Retinal pigment epithelial cell (primary cell): ENCODE measurements around the gene GFRA1.

ENCODE experiments used
- DNase-seq: peaks from one replicate; pipeline ENCODE4 v3.0.0-alpha.2; 2010; ENCODE audit warnings: low read depth
- H3K4me3 ChIP-seq: 2 replicates; pipeline ENCODE4 v1.5.1; 2011; ENCODE audit warnings: mild to moderate bottlenecking, low read length, control low read depth, moderate library complexity
- TF ChIP-seq, protein P1 (sequence below): conservative IDR thresholded peaks from 2 replicates; pipeline ENCODE4 v1.5.1; 2011; ENCODE audit warnings: low read depth, low read length, control low read depth, inconsistent platforms

The GFRA1 gene

DNA sequence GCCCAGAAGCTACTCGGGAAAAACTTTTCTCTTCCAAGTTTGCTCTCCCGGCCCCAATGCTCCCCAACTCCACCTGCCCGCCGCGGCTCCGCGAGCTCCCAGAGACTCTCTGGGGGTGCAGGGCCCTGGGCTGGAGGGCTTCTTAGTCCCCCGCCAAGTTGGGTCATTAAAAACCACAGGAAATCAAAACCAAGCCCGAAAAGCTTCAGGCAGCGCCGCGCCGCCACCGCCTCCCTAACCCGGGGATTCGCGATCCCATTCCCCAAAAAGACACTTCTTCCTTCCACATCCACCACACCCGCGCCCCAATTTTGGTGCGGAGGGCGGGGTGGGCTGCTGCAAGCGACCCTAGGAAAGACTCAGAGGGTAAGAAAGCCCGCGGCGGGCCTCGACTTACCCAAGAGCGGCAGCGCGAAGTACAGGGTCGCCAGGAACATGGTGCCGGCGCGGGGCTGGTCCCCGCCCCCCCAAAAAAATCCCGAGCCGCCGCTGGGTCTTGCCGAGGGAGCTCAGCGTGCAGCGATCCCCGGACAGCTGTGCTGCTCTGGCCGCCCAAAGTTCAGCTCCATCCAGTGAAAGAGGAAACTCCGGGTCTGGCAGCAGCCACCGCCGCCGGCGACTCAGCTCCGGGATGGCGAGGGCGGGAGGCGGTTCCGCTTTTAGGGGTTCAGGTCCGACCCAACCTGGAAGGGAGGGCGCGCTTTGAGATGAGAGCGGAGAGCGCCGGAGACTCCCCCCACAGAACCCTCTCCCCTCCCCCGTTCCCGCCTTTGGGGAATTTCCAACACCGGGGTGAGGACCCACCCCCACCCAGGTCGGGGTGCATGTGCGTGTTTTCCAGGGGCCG, 1.2 kb downstream of the GFRA1 start:
- TF ChIP-seq, protein P1, sequence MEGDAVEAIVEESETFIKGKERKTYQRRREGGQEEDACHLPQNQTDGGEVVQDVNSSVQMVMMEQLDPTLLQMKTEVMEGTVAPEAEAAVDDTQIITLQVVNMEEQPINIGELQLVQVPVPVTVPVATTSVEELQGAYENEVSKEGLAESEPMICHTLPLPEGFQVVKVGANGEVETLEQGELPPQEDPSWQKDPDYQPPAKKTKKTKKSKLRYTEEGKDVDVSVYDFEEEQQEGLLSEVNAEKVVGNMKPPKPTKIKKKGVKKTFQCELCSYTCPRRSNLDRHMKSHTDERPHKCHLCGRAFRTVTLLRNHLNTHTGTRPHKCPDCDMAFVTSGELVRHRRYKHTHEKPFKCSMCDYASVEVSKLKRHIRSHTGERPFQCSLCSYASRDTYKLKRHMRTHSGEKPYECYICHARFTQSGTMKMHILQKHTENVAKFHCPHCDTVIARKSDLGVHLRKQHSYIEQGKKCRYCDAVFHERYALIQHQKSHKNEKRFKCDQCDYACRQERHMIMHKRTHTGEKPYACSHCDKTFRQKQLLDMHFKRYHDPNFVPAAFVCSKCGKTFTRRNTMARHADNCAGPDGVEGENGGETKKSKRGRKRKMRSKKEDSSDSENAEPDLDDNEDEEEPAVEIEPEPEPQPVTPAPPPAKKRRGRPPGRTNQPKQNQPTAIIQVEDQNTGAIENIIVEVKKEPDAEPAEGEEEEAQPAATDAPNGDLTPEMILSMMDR = no peak
- peak overlapping the region; percentile 76 for H3K4me3 ChIP-seq
- DNase-seq = no peak

DNA sequence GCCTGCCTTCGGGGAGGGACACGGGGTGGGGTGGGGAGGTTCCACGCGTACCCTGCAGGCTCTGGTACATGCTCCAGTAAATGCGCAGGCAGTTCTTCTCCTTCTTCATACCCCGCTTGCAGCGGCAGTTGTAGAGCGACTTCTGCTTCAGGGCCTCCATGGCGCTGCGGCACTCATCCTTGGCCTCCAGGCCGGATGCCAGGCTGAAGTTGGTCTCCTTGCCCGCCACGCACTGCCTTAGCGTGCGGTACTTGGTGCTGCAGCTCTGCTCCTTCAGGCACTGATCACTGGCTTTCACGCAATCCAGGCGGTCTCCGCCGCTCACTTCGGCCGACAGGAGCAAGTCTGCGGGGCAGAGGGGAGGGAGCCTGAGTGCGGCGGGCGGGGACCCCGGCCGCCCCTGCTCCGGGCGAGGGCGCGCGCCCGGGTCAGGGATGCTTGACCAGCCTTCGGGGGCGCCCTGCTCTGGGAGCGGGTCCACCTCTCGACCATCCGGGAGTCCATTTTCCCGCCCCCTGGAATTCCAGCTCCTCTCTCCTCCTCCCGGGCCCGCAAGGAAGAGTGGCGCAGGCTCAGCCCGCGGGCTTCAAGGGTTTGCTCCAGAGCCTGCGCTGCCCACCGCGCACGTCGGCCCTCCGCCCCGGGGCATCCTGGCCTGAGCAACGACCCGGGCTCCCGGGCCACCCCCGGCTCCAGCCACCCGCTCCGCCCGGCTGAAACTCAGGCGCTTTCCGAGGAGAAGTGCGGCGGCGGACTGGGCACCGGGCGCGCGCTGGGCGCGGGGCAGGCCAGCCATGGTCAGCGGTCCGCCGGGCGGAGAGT, 2.0 kb downstream of the GFRA1 start:
- H3K4me3 ChIP-seq = peak overlapping the region; percentile 76
- no peak for DNase-seq
- TF ChIP-seq, protein P1 = no peak

DNA sequence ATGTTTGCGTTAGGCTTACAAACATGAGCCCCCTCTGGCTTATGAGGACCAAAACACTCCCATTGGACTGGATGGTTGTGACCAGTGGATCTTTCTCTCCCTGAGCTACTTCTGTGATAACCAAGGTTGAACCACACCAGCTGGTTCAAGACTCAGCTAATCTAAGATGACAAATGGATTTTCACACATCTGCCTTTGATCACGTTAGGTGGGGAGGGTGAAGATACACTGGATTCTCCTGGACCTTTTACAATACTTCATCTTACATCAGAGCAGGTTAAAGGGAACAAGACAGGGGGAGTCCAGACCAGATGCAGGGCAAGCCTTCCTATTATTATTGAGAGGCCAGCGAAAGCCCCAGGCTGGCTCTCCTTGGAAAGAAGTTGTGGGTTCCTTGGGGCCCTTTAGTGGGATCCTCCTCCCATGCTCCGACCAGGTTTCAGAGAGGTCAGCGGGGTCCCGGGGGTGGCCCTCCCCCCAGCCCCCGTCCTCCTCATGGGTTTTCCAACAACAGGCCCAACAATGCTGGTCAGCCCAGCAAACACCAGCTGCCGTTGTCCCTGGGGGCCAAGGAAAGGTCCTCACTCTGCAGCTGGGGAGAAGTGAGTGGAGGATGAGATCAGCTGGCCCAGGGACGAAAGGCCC, 2.8 kb downstream of the GFRA1 start:
- no peak for DNase-seq
- H3K4me3 ChIP-seq = no peak overlapping the region
- TF ChIP-seq, protein P1 = no peak

DNA sequence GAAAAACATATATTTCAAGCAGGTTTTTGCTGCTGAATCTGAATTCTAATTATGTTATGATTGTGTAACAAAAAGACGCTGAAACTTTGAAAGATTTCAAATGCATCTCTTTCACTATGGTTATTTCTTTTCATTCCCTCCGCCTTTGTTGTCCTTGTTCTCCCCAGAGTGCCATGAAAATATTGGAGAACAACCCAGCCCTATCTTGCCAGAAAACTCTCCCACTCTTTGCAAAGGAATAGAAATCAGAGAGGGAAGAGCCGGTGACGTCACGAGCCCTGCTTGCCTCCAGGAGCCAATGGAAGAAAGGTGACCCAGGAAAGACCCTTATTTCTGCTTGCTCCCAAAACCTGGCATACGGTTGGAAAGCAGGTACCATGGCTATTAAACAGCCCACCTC, 3.4 kb downstream of the GFRA1 start:
- DNase-seq = no peak
- no peak overlapping the region for H3K4me3 ChIP-seq
- TF ChIP-seq, protein P1 = no peak

DNA sequence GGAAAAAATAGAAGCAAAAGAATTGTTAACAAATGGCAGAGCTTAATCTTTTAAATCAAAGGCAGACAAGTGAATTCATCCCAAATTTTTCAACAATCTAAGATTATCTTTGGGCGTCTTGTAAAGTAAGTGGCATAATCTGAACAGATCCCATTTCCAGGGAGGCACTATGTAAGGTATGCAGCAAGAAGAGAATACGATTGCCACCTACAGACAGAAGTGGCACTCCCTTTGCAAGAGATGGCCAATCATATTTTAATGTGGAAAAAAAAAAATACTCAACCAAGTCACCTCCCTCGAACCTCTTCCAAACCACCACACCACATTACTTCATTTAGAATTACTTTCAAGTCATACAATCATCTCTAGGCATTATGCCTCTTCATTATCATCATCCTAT, 4.0 kb downstream of the GFRA1 start:
- TF ChIP-seq, protein P1 = peak; percentile 10

DNA sequence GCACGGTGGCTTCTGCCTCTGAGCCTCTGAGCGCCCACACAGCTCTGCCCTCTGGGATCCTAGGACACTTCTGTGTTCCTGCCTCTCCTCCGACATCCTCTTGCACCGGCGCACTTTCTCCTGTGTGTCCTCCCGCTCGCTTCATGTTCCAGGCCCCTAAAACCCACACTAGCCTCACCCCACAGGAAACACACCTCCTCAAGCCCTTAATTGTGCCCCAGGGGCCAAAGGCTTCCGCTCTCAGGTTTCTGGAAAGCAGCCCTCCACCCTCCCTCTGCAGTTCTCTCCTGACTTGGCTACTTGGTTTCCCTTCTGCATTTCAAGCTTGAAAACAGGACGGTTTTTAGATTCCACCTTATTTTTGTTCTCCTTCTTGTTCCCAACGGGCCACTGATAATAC, 7.3 kb downstream of the GFRA1 start:
- H3K4me3 ChIP-seq = no peak overlapping the region
- DNase-seq = no peak
- TF ChIP-seq, protein P1 = no peak

More for the DNA sequence above, 4.0 kb downstream of the GFRA1 start:
- DNase-seq = no peak
- no peak overlapping the region for H3K4me3 ChIP-seq
